Spleen (tissue), 7 donors: ENCODE data around the gene USP13.

ENCODE experiments used
- POLR2AphosphoS5 ChIP-seq, 3 donors: sonication (generic); formaldehyde crosslinking; IDR thresholded peaks; one replicate each; pipeline ENCODE4 v1.5.1; 2017; ENCODE audit warnings: antibody characterized with exemption in 3 of 3
- TF ChIP-seq, protein P1 (sequence below), 11 experiments: fragments of 200-600 bp in 7 of 11; fragments of 450-650 bp in 4 of 11; sonication (generic) in 4 of 11; IDR thresholded peaks in 8 of 11; conservative IDR thresholded peaks in 3 of 11; 1 replicate in 7 of 11; 2 replicates in 4 of 11; pipeline versions ENCODE4 v1.4.0 to v1.8.0; 2016 to 2021; ENCODE audit warnings: antibody characterized with exemption in 11 of 11, inconsistent platforms in 4 of 11, mild to moderate bottlenecking in 1 of 11
- donor health status: DM: no; HTN: no; CAD: no; lungs with moderate emphysema.
- donor health status: DM: no; HTN: no; CAD: no.
- donor health status: DM: no; HTN: no; CAD: no.

DNA sequence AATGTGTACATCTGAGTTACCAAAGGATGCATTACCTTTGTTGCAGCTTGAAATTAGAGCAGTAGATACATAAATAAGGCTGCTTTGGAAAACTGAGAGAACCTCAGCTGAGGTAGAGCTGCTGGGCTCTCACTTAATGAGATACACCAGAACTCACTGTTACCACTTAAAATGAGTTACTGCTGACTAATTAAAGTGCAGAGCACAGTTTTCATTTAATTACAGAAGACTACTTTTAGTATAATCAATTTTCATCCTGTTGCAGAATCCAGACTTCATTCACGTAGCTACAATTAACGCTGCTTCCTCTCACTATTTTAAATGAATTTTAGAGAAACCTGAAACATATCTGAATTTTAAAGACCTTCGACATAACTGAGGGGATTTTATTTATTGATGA is 169.5 kb downstream of the USP13 start:
- TF ChIP-seq POLR2AphosphoS5 (IDR thresholded peaks at IDR 0.05), result no peak
- TF ChIP-seq, protein P1, sequence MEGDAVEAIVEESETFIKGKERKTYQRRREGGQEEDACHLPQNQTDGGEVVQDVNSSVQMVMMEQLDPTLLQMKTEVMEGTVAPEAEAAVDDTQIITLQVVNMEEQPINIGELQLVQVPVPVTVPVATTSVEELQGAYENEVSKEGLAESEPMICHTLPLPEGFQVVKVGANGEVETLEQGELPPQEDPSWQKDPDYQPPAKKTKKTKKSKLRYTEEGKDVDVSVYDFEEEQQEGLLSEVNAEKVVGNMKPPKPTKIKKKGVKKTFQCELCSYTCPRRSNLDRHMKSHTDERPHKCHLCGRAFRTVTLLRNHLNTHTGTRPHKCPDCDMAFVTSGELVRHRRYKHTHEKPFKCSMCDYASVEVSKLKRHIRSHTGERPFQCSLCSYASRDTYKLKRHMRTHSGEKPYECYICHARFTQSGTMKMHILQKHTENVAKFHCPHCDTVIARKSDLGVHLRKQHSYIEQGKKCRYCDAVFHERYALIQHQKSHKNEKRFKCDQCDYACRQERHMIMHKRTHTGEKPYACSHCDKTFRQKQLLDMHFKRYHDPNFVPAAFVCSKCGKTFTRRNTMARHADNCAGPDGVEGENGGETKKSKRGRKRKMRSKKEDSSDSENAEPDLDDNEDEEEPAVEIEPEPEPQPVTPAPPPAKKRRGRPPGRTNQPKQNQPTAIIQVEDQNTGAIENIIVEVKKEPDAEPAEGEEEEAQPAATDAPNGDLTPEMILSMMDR (IDR thresholded peaks at IDR 0.05 in 8 of 11, conservative IDR thresholded peaks at IDR 0.05 in 3 of 11), result no peak
